Chondrocyte (in vitro differentiated cells): ENCODE measurements around the gene SLC25A22. TPM values are rescaled to one million over a fixed set of nuclear protein-coding genes. Genes with fewer than 3 reads are reported as not detected.

Experiments used
- DNase-seq: peaks from one replicate; pipeline ENCODE4 v3.0.0; 2021; ENCODE audit warnings: mixed read lengths, low spot score
- H3K27ac Mint-ChIP-seq: one replicate; pipeline ENCODE4 v1.8.0; 2021; ENCODE audit warnings: mild to moderate bottlenecking, moderate library complexity, mixed read lengths; ENCODE audit not compliant: unreplicated experiment
- H3K27me3 Mint-ChIP-seq: 2 replicates; pipeline ENCODE4 v1.8.0; 2021; ENCODE audit warnings: low read depth, mixed read lengths
- H3K36me3 Mint-ChIP-seq: 2 replicates; pipeline ENCODE4 v1.8.0; 2021; ENCODE audit warnings: low read depth, mixed read lengths
- H3K4me1 Mint-ChIP-seq: 2 replicates; pipeline ENCODE4 v1.8.0; 2021; ENCODE audit warnings: low read depth, mild to moderate bottlenecking, mixed read lengths
- H3K4me3 Mint-ChIP-seq: one replicate; pipeline ENCODE4 v1.8.0; 2021; ENCODE audit warnings: mild to moderate bottlenecking, moderate library complexity, mixed read lengths; ENCODE audit not compliant: unreplicated experiment
- H3K9me3 Mint-ChIP-seq: 2 replicates; pipeline ENCODE4 v1.8.0; 2021; ENCODE audit warnings: low read depth, mixed read lengths
- total RNA-seq: library from RNA; stranded (reverse); gene quantifications from 3 replicates; pipeline ENCODE4 v1.2.1, GENCODE V29; 2021
- TF ChIP-seq, protein P1 (sequence below): fragments of 200-600 bp; sonication (generic); IDR thresholded peaks from 2 replicates; pipeline ENCODE4 v1.5.0; 2021; ENCODE audit warnings: antibody characterized with exemption, mild to moderate bottlenecking, moderate library complexity

Gene SLC25A22
- total RNA-seq, 1 donor from 2014 or later: 16.0 TPM

DNA sequence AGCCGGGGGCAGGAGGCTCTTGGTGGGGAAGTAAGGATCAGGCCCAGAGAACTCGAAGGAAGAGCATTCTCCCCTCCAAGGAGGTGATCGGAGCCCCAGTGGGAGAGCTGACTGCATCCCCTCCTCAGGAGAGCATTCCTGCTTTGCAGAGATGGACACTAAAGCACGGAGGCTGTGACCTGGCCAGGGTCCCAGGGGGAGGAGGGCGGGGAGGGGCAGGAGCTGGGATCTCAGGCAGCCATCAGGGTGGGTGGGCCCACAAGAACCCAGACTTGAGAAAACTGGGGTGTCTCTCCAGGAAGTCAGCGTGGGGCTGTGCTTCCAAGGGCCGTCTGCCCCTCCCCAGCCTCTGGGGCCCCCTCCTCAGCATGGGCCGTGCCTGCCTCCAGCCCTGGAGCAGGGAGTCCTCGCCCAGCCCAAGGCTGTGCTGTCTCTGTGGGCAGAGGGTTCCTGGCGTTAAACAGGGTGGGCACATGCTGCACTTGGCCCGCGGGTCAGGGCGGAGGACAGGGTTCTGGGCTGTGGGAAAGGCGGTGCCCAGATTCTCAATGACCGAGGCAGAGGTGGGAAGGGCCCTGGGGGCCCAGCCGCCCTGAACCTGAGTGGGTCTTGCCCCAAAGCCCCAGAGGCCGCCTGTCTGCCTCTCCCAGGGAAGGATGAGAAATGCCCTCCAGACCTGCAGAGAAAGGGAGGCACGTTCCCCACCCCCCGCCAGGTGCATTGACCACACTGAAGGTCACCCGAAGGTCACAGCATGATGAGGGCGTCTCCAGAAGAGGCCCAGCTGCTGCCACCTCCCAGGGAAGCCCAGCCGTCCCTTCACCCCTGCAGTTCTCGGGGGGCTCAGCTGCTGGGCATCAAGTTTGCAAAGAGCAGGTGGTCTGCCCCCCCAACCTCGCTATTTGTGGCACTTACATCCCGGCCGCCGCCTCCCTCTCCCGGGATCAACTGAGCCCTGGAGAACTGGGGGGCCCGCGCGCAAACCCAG is 8.8 kb downstream of the SLC25A22 start:
- Mint-ChIP-seq H3K4me3 (no peak overlapping the region), H3K27me3 (no peaks in the 10 kb centered on the region), H3K9me3 (no peaks in the 10 kb centered on the region), H3K4me1 (no peaks in the 10 kb centered on the region), H3K36me3 (peaks cover 2% of the 10 kb centered on the region), H3K27ac (no peak overlapping the region)
- no peak for DNase-seq
- TF ChIP-seq, protein P1, sequence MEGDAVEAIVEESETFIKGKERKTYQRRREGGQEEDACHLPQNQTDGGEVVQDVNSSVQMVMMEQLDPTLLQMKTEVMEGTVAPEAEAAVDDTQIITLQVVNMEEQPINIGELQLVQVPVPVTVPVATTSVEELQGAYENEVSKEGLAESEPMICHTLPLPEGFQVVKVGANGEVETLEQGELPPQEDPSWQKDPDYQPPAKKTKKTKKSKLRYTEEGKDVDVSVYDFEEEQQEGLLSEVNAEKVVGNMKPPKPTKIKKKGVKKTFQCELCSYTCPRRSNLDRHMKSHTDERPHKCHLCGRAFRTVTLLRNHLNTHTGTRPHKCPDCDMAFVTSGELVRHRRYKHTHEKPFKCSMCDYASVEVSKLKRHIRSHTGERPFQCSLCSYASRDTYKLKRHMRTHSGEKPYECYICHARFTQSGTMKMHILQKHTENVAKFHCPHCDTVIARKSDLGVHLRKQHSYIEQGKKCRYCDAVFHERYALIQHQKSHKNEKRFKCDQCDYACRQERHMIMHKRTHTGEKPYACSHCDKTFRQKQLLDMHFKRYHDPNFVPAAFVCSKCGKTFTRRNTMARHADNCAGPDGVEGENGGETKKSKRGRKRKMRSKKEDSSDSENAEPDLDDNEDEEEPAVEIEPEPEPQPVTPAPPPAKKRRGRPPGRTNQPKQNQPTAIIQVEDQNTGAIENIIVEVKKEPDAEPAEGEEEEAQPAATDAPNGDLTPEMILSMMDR: no peak

DNA sequence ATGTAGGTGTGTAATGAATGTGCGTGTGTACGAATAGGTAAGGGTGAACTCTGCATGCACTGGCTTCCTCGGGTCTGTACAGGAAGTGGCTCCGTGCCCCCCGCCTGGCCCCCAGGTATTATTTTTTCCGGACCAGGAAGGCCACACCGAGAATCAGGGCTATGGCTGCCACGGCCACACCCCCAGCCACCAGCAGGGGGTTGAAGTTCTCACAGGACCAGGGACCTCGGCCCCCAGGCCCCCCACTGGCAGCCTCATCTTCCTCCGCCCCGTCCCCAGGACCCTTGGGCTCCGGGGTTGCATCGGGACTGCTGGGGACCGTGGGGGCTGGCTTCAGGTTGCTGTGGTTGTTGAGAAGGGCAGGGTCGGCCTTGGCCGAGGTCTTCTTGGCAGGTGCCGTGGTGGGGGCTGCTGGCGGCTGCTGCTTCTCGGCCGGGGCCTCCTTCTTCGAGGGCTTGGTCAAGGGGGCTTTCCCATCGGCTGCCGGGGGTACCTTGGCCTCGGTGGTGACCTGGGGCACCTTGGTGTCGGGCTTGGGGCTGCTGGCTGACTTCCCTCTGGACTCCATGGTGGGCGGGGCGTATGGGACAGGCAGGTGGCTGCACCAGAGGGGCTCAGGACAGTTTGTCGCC is 10.0 kb downstream of the SLC25A22 start:
- Mint-ChIP-seq H3K27ac (no peak overlapping the region), H3K9me3 (no peaks in the 10 kb centered on the region), H3K27me3 (no peaks in the 10 kb centered on the region), H3K4me1 (peaks cover 9% of the 10 kb centered on the region), H3K4me3 (no peak overlapping the region), H3K36me3 (peaks cover 5% of the 10 kb centered on the region)
- no peak for DNase-seq
- TF ChIP-seq, protein P1: peak; percentile 28

DNA sequence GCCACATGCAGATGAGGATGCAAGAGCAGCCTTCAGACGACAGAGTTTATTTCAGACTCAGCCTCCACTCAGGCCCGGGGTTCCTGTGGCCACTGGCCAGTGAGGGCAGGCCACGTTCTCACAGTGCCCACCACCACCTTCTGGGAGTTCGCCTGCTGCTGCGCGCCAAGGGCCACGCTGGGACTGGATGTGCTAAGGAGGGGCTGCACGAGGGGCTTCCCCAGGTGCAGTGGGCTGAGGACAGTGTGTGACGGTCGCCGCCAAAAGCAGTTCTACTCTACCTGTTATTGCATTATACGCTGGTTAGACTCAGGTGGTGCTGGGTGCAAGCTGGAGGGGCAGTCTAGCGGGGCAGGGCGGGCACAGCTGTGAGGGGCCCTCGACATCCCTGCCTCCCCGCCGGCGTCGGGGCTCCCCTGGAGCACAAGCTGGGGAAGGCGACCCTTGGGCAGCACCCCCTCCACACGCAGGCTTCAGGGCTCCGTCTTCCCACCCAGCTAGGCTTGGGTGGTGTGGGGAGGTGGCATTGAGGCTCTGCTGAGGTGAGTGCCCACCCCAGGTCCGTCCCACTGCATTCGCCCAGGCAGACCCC is 10.9 kb downstream of the SLC25A22 start:
- Mint-ChIP-seq H3K4me3 (no peak overlapping the region), H3K27ac (no peak overlapping the region), H3K36me3 (peaks cover 5% of the 10 kb centered on the region), H3K4me1 (peaks cover 13% of the 10 kb centered on the region), H3K27me3 (no peaks in the 10 kb centered on the region), H3K9me3 (no peaks in the 10 kb centered on the region)
- no peak for DNase-seq
- TF ChIP-seq, protein P1: no peak

DNA sequence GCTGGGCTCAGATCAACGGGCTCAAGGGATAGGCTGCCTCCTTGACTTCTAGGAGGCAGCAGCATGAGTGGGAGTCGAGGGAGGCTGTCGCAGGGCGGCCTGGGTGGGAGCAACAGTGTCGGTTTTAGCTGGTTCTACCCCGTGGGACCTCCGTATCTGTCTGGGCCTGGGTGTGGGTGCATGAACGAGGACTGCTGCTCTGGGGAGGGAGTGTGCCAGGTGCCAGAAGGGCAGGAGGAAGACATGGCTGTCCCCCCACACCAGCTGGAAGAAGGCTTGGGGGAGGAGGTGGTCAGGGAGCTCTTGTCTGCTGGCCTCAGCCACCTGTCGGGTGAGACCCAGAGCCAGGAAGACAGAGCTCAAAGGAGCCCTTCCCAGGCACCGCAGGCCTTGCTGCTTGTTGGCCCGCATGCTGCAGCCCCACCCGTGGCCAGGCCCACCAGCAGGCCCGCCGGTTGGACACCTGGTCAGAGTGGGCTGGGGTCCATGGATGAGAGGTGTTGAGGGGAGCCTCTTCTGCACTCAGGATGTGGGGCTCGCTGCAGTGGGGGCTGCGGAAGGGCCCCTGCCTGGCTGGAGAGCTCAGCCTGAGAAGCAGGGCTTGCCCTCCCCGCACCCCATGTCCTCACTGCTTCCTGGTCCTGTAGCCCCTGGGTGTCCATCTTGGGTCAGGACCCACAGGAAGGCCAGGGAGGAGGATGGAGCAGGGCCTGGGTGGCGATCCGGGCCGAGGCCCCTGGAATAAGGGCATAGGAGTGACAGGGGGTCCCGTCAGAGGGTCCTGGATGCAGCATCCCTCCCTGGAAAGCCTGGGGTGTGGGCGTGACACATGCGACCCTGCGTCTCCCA is 11.6 kb downstream of the SLC25A22 start:
- Mint-ChIP-seq H3K4me3 (no peak overlapping the region), H3K4me1 (peaks cover 15% of the 10 kb centered on the region), H3K36me3 (peaks cover 5% of the 10 kb centered on the region), H3K9me3 (no peaks in the 10 kb centered on the region), H3K27me3 (no peaks in the 10 kb centered on the region), H3K27ac (no peak overlapping the region)
- TF ChIP-seq, protein P1: no peak
- no peak for DNase-seq
